ENCODE data around the gene ADGRL3.

ADGRL3 gene

DNA sequence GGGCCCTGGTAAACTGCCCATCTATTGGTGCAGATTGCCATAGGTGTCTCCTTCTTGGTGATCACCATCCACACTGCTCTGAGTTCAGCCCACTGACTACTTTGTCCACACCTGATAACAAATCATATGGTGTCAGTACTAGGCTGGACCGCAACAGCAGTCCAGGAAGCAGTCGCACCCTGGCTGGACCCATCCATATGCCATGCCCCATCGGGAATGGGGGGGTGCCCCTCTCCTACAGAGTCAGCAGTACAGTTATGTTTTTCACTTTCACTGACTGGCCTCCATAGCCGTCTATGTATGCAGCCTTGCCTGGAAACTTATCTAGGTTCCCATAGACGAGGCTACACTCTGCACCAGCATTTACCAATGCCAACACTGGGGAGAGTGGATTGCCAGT, 226.1 kb downstream of the ADGRL3 start:
- no peak for TF ChIP-seq CTCF (conservative IDR thresholded peaks at IDR 0.05; ENCODE audit: low read depth, low read length)
- Histone ChIP-seq H3K9ac (no peak overlapping the region), H3K79me2 (ENCODE audit: insufficient read depth, low read depth) (no peaks in the 10 kb centered on the region), H3K27ac (no peak overlapping the region), H2AFZ (ENCODE audit: low read depth) (no peak overlapping the region), H3K4me2 (no peak overlapping the region), H3K36me3 (ENCODE audit: insufficient read depth) (no peaks in the 10 kb centered on the region), H3K4me3 (IDR thresholded peaks at IDR 0.05; ENCODE audit: insufficient read depth, low read depth, low read length) (no peak overlapping the region), H3K27me3 (ENCODE audit: insufficient read depth, low read depth) (no peaks in the 10 kb centered on the region), H3K4me1 (ENCODE audit: low read depth, poor library complexity, severe bottlenecking) (no peaks in the 10 kb centered on the region), H4K20me1 (ENCODE audit: insufficient read depth) (no peaks in the 10 kb centered on the region)

DNA sequence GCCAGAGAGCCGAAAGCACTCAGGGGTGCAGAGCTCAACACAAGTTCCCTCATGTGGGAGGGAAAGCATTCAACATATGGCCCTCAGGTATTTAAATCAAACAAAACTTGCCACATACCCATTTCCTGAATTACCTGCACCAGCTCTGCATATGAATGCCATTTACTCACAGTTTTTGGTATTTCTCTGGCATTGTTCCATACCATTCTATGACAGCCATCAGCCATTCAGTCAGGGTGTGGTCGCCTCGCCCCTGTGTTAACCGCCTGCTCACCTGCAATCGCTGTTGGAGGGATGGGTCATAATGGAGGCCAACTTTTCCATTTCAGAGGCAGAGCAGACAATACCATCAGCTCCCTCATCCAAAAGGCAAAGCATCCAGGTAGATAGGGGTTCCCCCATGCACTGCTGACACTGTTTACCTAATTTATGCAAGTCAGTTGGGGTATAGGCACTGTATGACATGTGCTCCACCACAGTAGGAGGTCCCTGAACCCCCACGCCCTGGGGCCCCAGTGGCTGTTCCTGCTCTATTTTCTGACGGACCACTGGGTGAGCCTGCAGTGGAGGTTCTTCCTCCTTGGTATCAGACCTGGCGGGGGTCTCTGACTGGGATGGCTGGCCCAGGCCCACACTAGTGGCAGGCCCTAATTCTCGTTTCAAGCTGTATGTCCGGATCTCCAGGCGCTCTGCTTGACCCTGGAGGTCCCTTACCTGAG, 227.1 kb downstream of the ADGRL3 start:
- no peaks in the 10 kb centered on the region for H3K36me3 ChIP-seq (ENCODE audit: insufficient read depth)
- H3K4me2 ChIP-seq: no peak overlapping the region
- no peak overlapping the region for H2AFZ ChIP-seq (ENCODE audit: low read depth)
- no peaks in the 10 kb centered on the region for H4K20me1 ChIP-seq (ENCODE audit: insufficient read depth)
- no peak overlapping the region for H3K4me3 ChIP-seq (IDR thresholded peaks at IDR 0.05; ENCODE audit: insufficient read depth, low read depth, low read length)
- TF ChIP-seq CTCF (conservative IDR thresholded peaks at IDR 0.05; ENCODE audit: low read depth, low read length): no peak
- no peaks in the 10 kb centered on the region for H3K27me3 ChIP-seq (ENCODE audit: insufficient read depth, low read depth)
- no peak overlapping the region for H3K9ac ChIP-seq
- H3K79me2 ChIP-seq (ENCODE audit: insufficient read depth, low read depth): no peaks in the 10 kb centered on the region
- H3K4me1 ChIP-seq (ENCODE audit: low read depth, poor library complexity, severe bottlenecking): no peaks in the 10 kb centered on the region
- H3K27ac ChIP-seq: no peak overlapping the region

GRCh38 chr4:61427818-61428495, 227.8 kb downstream of the ADGRL3 start:
- no peak overlapping the region for H3K4me2 ChIP-seq
- no peaks in the 10 kb centered on the region for H3K4me1 ChIP-seq (ENCODE audit: low read depth, poor library complexity, severe bottlenecking)
- H4K20me1 ChIP-seq (ENCODE audit: insufficient read depth): no peaks in the 10 kb centered on the region
- no peak overlapping the region for H3K9ac ChIP-seq
- H3K79me2 ChIP-seq (ENCODE audit: insufficient read depth, low read depth): no peaks in the 10 kb centered on the region
- no peaks in the 10 kb centered on the region for H3K27me3 ChIP-seq (ENCODE audit: insufficient read depth, low read depth)
- no peak for TF ChIP-seq CTCF (conservative IDR thresholded peaks at IDR 0.05; ENCODE audit: low read depth, low read length)
- no peak overlapping the region for H3K4me3 ChIP-seq (IDR thresholded peaks at IDR 0.05; ENCODE audit: insufficient read depth, low read depth, low read length)
- no peaks in the 10 kb centered on the region for H3K36me3 ChIP-seq (ENCODE audit: insufficient read depth)
- no peak overlapping the region for H2AFZ ChIP-seq (ENCODE audit: low read depth)
- no peak overlapping the region for H3K27ac ChIP-seq

- H2AFZ ChIP-seq (ENCODE audit: low read depth): no peak overlapping the region
- no peaks in the 10 kb centered on the region for H3K36me3 ChIP-seq (ENCODE audit: insufficient read depth)
- H3K4me2 ChIP-seq: no peak overlapping the region
- H3K9ac ChIP-seq: no peak overlapping the region
- no peak overlapping the region for H3K27ac ChIP-seq
- H3K27me3 ChIP-seq (ENCODE audit: insufficient read depth, low read depth): no peaks in the 10 kb centered on the region
- no peak for TF ChIP-seq CTCF (conservative IDR thresholded peaks at IDR 0.05; ENCODE audit: low read depth, low read length)
- H3K4me1 ChIP-seq (ENCODE audit: low read depth, poor library complexity, severe bottlenecking): no peaks in the 10 kb centered on the region
- H3K79me2 ChIP-seq (ENCODE audit: insufficient read depth, low read depth): no peaks in the 10 kb centered on the region
- no peaks in the 10 kb centered on the region for H4K20me1 ChIP-seq (ENCODE audit: insufficient read depth)
- no peak overlapping the region for H3K4me3 ChIP-seq (IDR thresholded peaks at IDR 0.05; ENCODE audit: insufficient read depth, low read depth, low read length)
Measured at GRCh38 chr4:61428950-61429349, 228.8 kb downstream of the ADGRL3 start.
